Measurements from ENCODE around the gene MORC2.

MORC2 gene

DNA sequence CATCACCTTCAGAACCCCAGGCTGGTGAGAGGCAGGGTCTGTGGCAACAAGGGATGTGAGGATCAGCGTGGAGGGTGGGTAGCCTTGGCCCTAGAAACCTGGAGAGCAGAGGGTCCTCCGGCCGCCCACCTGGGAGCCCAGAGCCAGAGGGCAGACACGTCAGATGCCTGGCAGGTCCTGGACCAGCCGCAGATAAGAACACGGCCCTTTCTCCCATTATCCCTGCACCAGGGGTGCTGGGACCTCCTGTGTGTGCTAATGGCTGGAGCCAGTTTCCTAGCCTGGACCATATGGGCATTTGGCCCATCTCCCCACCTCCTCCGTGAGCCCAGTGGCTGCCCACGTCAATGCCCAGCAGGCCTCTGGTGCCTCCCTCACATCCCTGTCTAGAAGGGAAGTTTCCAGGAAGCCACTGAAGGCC is 88.4 kb downstream of the MORC2 start:
- no peak for TF ChIP-seq CTCF (IDR thresholded peaks at IDR 0.05; ENCODE audit: extremely low read depth, insufficient read depth, missing control alignments)
- no peak for DNase-seq (ENCODE audit: low spot score)
- in situ Hi-C loops (cut with MboI; ENCODE audit: low pct_unique_long_range_greater_than_20kb, low sequenced_read_pairs, unreplicated experiment), result loop anchor here (25.0 kb wide), 1 partner anchor 243 kb away; the partner anchor contains the start of gene SLC35E4

DNA sequence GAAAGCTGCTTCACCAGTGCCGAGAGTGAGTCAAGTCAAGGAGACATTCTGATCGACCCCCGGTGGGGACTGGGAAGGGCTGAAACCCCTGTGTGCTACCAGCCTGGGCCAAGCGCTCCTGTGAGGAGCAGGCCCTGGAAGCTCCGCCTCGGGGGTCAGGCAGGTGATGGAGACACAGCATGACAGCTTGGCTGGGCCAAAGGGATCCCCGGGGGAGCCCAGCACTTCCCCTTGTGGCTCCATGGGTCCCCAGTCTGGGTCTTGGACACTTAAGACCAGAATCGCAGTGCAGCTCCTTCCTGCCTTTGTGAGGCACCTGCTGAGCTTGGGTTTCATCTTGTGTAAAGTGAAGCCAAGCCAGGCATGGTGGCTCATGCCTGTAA is 89.2 kb downstream of the MORC2 start:
- in situ Hi-C loops (cut with MboI; ENCODE audit: low pct_unique_long_range_greater_than_20kb, low sequenced_read_pairs, unreplicated experiment), result loop anchor here (25.0 kb wide), 1 partner anchor 242 kb away; the partner anchor contains the start of gene SLC35E4
- no peak for TF ChIP-seq CTCF (IDR thresholded peaks at IDR 0.05; ENCODE audit: extremely low read depth, insufficient read depth, missing control alignments)
- no peak for DNase-seq (ENCODE audit: low spot score)

DNA sequence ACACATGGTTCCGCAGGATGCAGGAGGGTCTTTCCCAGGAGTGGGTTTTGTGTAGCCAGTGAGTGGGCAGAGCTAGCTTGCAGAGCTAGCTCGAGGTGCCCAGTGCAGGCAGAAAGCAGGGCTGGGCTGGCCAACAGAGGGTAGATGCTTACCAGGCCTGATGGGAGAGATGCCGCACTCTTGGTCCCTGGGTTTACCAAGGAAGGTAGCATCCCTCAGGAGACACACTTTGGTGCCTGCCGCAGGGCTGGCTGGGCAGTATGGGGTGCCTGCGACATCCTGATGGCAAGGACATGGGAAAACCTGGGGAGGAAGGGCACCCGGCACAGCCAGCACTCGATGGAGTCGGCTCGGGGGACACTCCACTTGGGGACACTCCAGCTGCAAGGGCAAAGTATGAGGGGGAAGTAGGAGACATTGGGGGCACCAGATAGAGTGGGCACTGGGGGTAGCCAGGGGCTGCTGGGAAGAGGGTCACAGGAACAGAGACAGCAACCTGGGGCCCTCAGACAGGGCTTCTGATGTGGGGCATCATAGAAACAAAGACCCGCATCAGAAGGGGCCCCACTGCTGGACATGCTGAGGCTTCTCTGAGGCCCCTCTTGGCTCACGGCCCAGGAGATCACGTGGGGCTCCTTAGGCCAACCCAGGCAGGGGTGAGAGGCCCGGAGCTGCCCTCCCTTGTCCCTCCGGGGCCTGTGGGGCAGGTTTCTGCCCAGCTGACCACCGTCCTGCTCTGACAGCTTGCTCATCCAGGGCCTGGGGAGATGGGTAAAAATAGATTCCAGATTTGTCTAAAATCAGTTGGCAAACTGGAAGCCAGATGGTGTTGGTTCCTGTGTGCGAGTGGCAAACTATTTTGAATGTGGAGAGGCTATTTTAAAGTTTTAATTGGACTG is 89.8 kb downstream of the MORC2 start:
- in situ Hi-C loops (cut with MboI; ENCODE audit: low pct_unique_long_range_greater_than_20kb, low sequenced_read_pairs, unreplicated experiment), result loop anchor here (25.0 kb wide), 1 partner anchor 241 kb away; the partner anchor contains the start of gene SLC35E4
- DNase-seq (ENCODE audit: low spot score), result no peak
- TF ChIP-seq CTCF (IDR thresholded peaks at IDR 0.05; ENCODE audit: extremely low read depth, insufficient read depth, missing control alignments), result no peak

GRCh38 chr22:30877662-30878515 is 90.7 kb downstream of the MORC2 start:
- no peak for TF ChIP-seq CTCF (IDR thresholded peaks at IDR 0.05; ENCODE audit: extremely low read depth, insufficient read depth, missing control alignments)
- in situ Hi-C loops (cut with MboI; ENCODE audit: low pct_unique_long_range_greater_than_20kb, low sequenced_read_pairs, unreplicated experiment), result loop anchor here (25.0 kb wide), 1 partner anchor 241 kb away; the partner anchor contains the start of gene SLC35E4
- no peak for DNase-seq (ENCODE audit: low spot score)

DNA sequence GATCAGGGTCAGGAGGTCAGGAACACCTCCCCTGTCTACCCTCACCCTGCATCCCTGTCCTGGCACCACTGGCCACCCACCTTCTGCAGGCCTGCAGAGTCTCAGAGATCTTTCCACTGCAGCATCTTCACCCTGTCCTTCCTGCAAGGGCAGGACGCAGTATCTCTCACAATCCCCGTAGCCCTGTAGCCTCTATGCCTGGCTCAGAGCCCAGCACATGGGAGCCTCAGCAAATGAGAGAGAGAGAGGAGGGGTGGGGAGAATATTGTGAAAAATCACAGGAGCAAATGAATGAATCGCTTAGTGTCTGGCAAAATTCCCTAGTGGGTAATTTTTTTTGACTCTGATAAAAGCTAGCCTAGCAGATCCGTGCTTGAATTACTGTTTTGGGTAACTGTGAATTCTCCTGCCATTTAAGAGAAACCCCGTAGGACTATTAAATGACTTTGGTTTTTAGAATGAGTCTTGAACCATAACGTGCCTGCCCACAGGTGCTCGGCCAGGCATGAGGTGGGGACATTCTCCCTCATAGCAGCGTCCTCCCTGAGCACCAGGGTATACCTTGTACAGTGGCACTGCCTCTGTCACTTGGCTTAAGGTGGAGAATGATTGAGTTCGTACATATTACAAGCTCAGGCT is 91.5 kb downstream of the MORC2 start:
- no peak for TF ChIP-seq CTCF (IDR thresholded peaks at IDR 0.05; ENCODE audit: extremely low read depth, insufficient read depth, missing control alignments)
- in situ Hi-C loops (cut with MboI; ENCODE audit: low pct_unique_long_range_greater_than_20kb, low sequenced_read_pairs, unreplicated experiment), result loop anchor here (25.0 kb wide), 1 partner anchor 240 kb away; the partner anchor contains the start of gene SLC35E4
- no peak for DNase-seq (ENCODE audit: low spot score)
